GM21576 (cell line): ENCODE data around the gene ZNRD2.

Experiments
- ATAC-seq: cut with Tn5 transposase; IDR thresholded peaks from one replicate; pipeline ENCODE4 v1.9.1; 2021; ENCODE audit warnings: mild to moderate bottlenecking, moderate library complexity; ENCODE audit not compliant: unreplicated experiment

Gene ZNRD2

GRCh38 chr11:65621460-65621859 lies 51.2 kb downstream of the ZNRD2 start:
- ATAC-seq, result no peak
